GM06990 (cell line): Measurements from ENCODE around the gene MLF2.
A peak's percentile ranks its signal among the peaks of the same experiment; 100 is the strongest.

Experiments used
- DNase-seq: peaks from one replicate; pipeline ENCODE4 v3.0.0-alpha.2; 2011; ENCODE audit not compliant: insufficient read length; ENCODE audit errors: extremely low read depth
- H3K27me3 ChIP-seq: replicated peaks from 2 replicates; pipeline ENCODE4 v1.6.0; 2011; ENCODE audit warnings: low read length; ENCODE audit not compliant: control insufficient read depth, insufficient read depth
- H3K36me3 ChIP-seq: 2 replicates; pipeline ENCODE4 v1.5.1; 2011; ENCODE audit warnings: low read length; ENCODE audit not compliant: control insufficient read depth, insufficient read depth
- H3K4me3 ChIP-seq: replicated peaks from 2 replicates; pipeline ENCODE4 v1.5.1; 2011; ENCODE audit warnings: low read depth, mild to moderate bottlenecking, control low read depth, low read length
- TF ChIP-seq, protein P1 (sequence below): IDR thresholded peaks from 2 replicates; pipeline ENCODE4 v1.5.1; 2011; ENCODE audit warnings: low read length, control low read depth, mild to moderate bottlenecking, inconsistent platforms; ENCODE audit not compliant: insufficient read depth, poor library complexity, severe bottlenecking

MLF2 gene

DNA sequence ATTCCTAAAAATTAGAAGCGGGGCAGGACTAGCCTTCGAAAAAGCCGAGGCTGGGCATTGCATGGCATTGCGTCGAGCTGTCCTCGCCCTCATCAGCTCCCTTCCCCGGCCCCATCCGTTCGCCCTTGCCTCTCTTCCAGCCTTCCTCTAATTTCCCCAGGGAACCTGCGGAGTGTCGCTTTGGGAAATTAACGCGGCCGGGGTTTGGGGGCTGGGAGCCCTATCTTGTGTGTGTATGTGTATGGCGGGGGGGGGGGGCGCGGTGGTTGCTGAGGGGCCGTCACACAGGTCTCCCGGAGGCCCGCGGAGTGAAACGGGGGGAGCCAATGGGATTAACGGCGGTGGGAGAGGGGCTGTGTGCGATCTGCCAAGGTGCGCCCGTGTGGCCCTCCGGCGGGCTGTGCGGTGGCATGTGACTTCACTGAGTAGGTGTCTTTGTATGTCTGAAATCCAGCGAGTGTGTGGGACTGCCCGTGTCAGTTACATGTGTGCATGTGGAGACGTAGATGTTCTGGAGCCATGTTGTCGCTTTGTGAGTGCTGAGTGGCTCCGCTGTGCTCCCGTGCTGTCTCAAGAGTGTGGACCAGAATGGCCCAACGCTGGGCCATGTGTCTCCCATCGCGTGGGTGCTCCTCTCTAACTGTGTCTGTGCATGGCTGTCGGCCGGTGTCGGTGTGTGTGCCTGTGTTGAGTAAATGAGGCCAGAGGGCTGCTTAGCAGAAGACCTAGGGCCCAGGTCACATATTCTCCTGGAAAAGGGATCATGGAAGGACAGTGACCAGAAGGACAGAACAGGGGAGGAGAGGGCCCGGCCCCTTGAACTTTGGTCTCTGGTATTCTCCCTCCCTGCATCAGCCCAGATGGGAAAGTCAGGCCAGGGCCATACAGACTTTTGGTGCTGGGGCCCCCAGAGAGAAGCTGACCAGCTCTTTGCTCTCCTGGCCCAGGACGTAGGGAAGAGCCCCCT is 14.7 kb upstream of the MLF2 start:
- Histone ChIP-seq H3K27me3 (no peaks in the 10 kb centered on the region), H3K4me3 (peak overlapping the region; percentile 76), H3K36me3 (no peaks in the 10 kb centered on the region)
- no peak for DNase-seq
- TF ChIP-seq, protein P1, sequence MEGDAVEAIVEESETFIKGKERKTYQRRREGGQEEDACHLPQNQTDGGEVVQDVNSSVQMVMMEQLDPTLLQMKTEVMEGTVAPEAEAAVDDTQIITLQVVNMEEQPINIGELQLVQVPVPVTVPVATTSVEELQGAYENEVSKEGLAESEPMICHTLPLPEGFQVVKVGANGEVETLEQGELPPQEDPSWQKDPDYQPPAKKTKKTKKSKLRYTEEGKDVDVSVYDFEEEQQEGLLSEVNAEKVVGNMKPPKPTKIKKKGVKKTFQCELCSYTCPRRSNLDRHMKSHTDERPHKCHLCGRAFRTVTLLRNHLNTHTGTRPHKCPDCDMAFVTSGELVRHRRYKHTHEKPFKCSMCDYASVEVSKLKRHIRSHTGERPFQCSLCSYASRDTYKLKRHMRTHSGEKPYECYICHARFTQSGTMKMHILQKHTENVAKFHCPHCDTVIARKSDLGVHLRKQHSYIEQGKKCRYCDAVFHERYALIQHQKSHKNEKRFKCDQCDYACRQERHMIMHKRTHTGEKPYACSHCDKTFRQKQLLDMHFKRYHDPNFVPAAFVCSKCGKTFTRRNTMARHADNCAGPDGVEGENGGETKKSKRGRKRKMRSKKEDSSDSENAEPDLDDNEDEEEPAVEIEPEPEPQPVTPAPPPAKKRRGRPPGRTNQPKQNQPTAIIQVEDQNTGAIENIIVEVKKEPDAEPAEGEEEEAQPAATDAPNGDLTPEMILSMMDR: no peak

DNA sequence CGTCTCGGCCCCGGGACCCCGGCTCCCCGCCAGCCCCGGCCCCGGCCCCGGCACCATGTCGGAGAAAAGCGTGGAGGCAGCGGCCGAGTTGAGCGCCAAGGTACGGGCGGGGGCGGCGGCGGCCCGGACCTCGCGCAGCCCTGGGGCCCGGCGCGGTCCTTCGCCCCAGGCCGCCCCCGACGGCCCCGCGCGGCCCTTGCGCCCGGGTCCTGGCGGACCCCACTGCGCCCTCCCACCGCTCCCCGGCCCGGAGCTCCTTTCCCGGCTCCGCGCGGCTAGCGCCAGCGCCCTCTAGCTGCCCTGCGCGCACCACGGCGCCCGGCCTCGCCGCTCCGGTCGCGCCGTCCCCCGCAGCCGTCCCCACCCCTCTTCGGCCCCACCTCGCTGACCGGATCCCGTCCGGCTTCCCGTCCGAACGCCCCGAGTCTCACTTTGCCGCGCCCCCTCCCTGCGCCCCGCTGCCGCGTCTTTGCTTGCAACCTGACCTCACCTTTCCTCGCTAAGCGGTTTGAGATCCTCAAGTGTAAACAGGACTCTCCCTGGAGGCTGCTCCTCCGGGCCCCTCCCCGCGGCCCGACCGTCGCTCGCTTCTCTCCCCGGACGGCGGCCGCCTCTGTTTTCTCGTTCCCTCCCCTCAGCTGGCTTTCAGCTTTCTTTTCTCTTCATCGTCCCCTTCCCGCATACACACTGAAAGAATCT is 13.9 kb upstream of the MLF2 start:
- Histone ChIP-seq H3K4me3 (peak overlapping the region; percentile 76), H3K36me3 (no peaks in the 10 kb centered on the region), H3K27me3 (no peaks in the 10 kb centered on the region)
- DNase-seq: peak; percentile 83
- TF ChIP-seq, protein P1: peak; percentile 22

DNA sequence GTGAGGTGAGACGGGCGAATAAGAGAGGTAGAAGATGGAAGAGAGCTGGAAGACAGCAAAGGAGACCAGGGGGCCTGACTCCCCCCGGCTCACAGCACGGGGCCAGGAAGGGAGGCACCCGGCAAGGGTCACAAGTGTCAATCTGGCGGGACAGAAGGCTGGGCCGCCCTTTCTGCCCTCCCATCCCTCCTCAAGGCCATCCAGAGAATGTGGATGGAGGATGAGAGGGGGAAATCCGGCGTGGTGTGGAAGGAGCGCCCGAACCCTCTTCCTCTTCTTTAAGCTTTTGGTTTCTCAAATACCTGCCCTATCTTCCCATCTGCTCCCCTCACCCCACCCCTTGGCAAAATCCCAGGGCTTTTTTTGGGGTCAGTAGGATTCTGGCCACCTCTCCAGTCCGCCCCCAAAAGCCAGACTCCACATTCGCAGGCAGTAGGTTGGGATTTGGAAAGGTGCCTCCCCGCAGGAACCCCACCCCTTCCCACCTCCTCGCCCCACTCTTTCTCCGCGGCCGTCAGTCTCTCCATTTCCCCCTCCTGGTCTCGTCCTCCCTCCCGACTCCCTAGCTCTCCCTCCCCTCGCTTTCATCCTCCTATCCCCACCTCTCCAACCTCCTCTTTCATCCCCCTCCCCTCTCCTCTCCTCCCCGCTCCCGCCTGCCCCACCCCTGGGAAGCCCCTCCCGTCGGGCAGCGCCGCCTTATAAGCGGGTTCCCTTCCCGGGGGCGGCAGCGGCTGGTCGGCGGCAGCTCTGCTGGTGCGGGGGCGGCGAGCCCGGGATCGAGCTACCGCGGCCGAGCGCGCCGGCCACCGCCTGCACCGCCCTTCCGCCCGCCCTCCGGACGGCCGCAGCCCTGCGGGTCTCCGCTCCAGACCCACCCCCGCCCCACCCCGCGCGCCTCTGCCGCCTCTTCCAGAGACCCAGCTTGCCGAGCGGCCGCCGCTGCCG is 13.0 kb upstream of the MLF2 start, which contains the start of gene PTMS:
Gene PTMS (plus strand): TSS at position 730 of the 948 bp plus-strand sequence. CDS start 343 bp downstream, outside the sequence.
- no peaks in the 10 kb centered on the region for H3K27me3 ChIP-seq
- peak; percentile 64 for DNase-seq
- TF ChIP-seq, protein P1: no peak

DNA sequence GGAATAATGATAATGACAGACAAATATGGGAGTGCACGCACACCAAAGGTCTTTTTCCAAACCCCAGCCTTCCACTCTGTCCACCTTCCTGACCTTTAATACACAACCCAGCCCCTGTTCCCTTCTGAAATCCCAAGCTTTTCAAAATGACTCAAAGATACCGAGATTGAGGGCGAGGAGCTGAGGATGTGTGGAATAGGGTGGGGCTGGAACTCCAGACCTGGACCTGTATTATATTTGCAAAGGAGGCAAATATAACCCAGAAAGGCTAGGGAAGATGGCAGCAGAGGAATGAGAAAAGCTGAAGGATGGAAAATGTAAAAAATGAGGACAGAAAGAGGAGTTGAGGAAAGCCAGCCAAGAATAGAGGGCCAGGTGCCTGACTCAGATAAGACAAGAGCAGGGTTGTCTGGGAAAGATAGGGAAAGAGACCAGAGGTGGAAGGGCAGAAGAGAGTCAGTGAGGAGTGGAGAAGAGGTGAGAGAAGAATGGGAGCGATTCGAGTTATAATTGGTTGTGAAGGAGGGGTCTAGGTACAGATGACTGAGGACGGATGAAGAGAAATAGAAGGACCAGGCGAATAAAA is 12.2 kb upstream of the MLF2 start:
- Histone ChIP-seq H3K27me3 (no peaks in the 10 kb centered on the region), H3K4me3 (peak overlapping the region; percentile 76; the same call in 1 of the 2 replicates), H3K36me3 (no peaks in the 10 kb centered on the region)
- no peak for DNase-seq
- TF ChIP-seq, protein P1: no peak

More for the DNA sequence above, 13.0 kb upstream of the MLF2 start, which contains the start of gene PTMS:
- peak within 1 kb of the TSS; percentile 76 for H3K4me3 ChIP-seq
- no peaks in the 10 kb centered on the region for H3K36me3 ChIP-seq
